ENCODE data around the gene TGFBR3L.

Gene TGFBR3L

DNA sequence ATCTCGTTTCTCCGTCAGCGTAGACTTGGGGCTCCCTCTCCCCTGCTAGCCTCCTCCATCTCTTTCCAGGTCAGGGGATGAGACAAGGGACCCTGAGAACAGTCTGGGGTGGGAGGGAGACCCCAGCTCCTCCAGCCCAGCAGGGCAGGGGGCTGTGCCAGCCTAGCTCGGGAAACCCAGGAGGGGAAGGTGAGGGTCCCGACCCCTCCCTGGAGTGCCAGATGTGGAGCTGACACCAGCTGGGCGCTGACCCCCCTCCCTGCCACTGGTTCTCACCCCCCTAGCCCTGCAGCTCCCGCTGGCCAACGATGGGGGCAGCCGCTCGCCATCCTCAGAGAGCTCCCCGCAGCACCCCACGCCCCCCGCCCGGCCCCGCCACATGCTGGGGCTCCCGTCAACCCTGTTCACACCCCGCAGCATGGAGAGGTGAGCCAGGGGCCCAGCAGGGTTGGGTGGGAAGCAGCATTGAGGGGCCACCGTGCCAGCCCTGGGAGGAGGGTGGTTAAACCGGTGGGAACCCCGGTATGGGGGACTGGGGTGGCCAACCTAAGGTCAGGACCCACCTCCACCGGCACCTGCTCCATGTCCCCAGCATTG lies 5.1 kb upstream of the TGFBR3L start:
- TF ChIP-seq, protein P1, sequence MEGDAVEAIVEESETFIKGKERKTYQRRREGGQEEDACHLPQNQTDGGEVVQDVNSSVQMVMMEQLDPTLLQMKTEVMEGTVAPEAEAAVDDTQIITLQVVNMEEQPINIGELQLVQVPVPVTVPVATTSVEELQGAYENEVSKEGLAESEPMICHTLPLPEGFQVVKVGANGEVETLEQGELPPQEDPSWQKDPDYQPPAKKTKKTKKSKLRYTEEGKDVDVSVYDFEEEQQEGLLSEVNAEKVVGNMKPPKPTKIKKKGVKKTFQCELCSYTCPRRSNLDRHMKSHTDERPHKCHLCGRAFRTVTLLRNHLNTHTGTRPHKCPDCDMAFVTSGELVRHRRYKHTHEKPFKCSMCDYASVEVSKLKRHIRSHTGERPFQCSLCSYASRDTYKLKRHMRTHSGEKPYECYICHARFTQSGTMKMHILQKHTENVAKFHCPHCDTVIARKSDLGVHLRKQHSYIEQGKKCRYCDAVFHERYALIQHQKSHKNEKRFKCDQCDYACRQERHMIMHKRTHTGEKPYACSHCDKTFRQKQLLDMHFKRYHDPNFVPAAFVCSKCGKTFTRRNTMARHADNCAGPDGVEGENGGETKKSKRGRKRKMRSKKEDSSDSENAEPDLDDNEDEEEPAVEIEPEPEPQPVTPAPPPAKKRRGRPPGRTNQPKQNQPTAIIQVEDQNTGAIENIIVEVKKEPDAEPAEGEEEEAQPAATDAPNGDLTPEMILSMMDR (IDR thresholded peaks at IDR 0.05; ENCODE audit: insufficient read depth, low read depth, low read length, missing control alignments): no peak
- no peak overlapping the region for H3K4me3 ChIP-seq (ENCODE audit: low read length)
- DNase-seq (ENCODE audit: low read depth): no peak

DNA sequence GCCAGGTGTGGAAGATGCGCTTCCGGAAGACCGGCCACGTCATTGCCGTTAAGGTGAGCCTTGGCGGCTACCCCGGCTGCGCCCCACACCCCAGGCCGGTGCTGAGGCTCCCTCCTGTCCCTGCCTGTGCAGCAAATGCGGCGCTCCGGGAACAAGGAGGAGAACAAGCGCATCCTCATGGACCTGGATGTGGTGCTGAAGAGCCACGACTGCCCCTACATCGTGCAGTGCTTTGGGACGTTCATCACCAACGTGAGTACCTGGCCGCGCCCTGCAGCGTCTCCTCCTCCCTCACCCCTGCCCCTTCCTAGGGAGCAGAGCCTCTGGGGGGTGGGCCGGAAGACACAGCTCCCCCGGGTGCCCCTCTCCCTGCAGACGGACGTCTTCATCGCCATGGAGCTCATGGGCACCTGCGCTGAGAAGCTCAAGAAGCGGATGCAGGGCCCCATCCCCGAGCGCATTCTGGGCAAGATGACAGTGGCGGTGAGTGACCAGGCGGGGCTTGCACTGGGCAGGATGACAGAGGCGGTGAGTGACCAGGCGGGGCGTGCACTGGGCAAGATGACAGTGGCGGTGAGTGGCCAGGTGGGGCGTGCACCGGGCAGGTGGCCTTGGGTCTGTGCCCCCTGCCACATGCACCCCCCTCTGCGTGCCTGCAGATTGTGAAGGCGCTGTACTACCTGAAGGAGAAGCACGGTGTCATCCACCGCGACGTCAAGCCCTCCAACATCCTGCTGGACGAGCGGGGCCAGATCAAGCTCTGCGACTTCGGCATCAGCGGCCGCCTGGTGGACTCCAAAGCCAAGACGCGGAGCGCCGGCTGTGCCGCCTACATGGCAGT lies 4.1 kb upstream of the TGFBR3L start:
- H3K4me3 ChIP-seq (ENCODE audit: low read length): no peak overlapping the region
- TF ChIP-seq, protein P1 (IDR thresholded peaks at IDR 0.05; ENCODE audit: insufficient read depth, low read depth, low read length, missing control alignments): no peak
- DNase-seq (ENCODE audit: low read depth): no peak

DNA sequence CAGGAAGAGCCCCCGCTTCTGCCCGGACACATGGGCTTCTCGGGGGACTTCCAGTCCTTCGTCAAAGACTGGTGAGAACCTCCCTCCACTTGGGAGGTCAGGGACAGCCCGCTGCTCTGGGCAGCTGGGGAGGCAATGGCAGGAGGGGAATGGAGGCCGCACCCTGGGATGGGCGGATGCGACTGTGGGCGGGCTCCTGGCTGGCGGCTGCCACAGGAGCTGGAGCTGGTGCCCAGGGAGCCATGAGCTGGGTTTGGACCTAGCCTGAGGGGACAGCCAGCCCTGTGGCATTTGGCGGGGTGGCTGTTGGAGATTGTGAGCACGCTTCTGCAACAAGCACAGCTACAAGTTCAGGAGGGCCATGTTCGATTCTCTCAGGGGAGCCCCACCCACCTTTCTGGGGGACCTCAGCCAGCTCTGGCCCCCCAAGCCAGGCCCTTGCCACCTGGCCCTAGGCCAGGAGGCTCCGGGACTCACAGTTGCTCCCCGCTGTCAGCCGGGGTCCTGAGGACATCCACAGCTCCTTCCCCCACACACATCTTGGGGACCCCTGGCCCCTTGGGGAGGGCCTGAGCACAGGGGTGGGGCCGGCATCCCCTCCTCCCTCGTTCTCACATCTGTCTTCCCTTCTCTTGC lies 3.0 kb upstream of the TGFBR3L start:
- TF ChIP-seq, protein P1 (IDR thresholded peaks at IDR 0.05; ENCODE audit: insufficient read depth, low read depth, low read length, missing control alignments): no peak
- H3K4me3 ChIP-seq (ENCODE audit: low read length): no peak overlapping the region
- no peak for DNase-seq (ENCODE audit: low read depth)

DNA sequence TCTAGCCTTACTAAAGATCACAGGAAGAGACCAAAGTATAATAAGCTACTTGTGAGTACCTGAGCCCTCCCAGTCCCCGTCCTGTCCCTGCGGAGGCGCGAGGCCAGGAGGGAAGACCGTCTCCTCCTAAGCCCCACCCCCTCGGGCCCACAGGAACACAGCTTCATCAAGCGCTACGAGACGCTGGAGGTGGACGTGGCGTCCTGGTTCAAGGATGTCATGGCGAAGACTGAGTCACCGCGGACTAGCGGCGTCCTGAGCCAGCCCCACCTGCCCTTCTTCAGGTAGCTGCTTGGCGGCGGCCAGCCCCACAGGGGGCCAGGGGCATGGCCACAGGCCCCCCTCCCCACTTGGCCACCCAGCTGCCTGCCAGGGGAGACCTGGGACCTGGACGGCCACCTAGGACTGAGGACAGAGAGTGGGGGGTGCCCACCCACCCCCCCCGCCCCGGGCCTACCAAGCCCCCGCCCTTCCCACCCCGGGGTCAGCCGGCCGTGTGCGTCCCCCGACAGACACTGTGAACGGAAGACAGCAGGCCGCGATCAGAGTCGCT lies 2.4 kb upstream of the TGFBR3L start:
- H3K4me3 ChIP-seq (ENCODE audit: low read length): no peak overlapping the region
- DNase-seq (ENCODE audit: low read depth): no peak
- TF ChIP-seq, protein P1 (IDR thresholded peaks at IDR 0.05; ENCODE audit: insufficient read depth, low read depth, low read length, missing control alignments): no peak

DNA sequence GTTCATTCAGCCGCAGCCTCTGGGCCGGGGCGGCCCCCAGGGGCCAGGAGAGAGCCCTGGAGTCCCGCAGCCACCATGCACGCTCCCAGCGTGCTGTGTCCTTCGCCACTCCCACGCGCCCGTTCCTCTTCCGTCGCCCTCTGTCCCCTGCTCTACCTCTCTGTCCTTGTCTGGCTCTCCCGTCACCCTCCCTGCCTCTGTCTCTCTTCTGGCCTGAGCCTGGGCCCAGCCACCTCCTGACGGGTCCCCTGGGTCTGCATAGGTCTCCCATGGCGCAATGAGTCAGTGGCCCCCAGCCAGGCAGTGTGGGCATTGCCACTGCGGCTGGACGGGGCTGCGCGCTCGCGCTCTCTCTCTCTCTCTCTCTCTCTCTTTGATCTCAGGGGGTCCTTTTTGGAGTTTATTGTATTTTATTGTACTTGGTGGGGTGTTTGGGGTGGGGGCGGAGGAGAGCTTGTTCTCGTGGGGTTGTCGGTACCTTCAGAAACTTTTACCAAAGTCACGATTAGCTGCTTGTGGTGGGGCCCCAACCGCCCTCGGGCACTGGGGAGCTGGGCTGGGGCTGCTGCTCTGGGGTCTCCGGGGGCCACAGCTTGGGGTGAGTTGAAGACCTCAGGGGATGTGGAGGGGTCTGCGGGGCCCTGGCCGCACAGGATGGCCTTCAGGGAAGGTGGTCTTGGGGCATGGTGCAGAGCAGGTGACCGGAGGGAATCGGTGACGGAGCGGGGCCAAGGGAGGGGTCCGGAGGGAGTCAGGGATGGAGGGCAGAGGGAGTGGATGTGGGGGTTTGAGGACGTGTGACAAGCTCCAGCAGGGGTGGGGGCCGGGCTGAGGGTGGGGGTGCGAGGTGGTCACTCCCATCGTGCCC lies 1.7 kb upstream of the TGFBR3L start:
- no peak for DNase-seq (ENCODE audit: low read depth)
- no peak overlapping the region for H3K4me3 ChIP-seq (ENCODE audit: low read length)
- TF ChIP-seq, protein P1 (IDR thresholded peaks at IDR 0.05; ENCODE audit: insufficient read depth, low read depth, low read length, missing control alignments): no peak

DNA sequence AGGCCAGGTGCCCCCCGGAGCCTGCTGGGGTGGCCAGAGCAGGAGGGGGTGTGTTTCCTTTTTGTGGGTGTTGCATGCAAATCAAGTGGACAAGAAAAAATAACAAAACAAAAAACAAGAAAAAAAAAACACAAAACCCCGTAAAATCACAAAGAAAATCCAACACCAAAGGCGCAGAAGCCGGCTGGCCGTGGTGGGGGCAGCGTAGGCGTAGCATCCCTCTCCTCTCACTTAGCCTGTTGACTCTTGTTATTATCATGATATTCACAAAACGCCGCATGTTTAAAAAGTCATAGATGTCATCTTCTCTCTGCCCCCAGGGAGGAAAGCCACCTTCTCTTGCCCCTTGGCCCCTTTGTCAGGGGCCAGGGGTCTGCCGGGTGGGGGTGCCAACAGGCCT lies 978 bp upstream of the TGFBR3L start:
- TF ChIP-seq, protein P1 (IDR thresholded peaks at IDR 0.05; ENCODE audit: insufficient read depth, low read depth, low read length, missing control alignments): no peak
- H3K4me3 ChIP-seq (ENCODE audit: low read length): no peak overlapping the region
- DNase-seq (ENCODE audit: low read depth): no peak
